ENCODE data around the gene IGFBP2.

The IGFBP2 gene

DNA sequence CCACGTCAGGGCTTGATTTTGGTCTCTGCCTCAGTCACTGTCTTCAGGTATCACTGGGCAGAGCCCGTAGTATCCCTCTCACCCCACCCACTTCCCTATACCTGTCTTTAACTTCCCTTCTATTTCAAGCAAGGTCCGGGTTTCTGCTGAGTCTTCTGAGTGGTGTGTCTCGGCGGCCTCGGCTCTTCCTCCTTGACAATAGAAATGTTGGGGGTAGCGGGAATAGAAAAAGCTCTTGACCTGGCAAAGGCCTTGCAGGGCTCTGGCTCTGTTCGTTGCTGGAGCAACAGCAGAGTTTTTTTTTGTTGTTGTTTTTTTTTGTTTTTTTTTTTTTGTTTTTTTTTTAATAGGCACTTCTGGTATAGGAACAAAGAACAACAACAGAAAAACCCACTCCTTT lies 78.1 kb downstream of the IGFBP2 start:
- DNase-seq (ENCODE audit: low read depth), result no peak

GRCh38 chr2:216713691-216714336 lies 80.6 kb downstream of the IGFBP2 start:
- DNase-seq (ENCODE audit: low read depth), result no peak
